Smooth muscle cell (in vitro differentiated cells): Measurements from ENCODE around the gene MBNL2. TPM values are rescaled to one million over a fixed set of nuclear protein-coding genes. Genes with fewer than 3 reads are reported as not detected.

Source experiments
- DNase-seq: peaks from one replicate; lab custom pipeline; 2025; ENCODE audit not compliant: unreplicated experiment; lab: John Stamatoyannopoulos, UW
- H2AFZ ChIP-seq: fragments of 200-600 bp; sonication (generic); 2 replicates; pipeline ENCODE4 v1.6.0; 2016; ENCODE audit warnings: antibody characterized with exemption, low read depth, mild to moderate bottlenecking
- H3F3A ChIP-seq: fragments of 200-600 bp; sonication (generic); 2 replicates; pipeline ENCODE4 v1.6.0; 2017; ENCODE audit warnings: antibody characterized with exemption, low read depth
- H3K27ac ChIP-seq: fragments of 200-600 bp; sonication (generic); 2 replicates; pipeline ENCODE4 v1.5.1; 2016; ENCODE audit warnings: low read depth, mild to moderate bottlenecking
- H3K27me3 ChIP-seq: fragments of 200-600 bp; sonication (generic); 2 replicates; pipeline ENCODE4 v1.6.1; 2016; ENCODE audit warnings: low read depth, mild to moderate bottlenecking
- H3K36me3 ChIP-seq: fragments of 200-600 bp; sonication (generic); 2 replicates; pipeline ENCODE4 v1.5.1; 2016; ENCODE audit warnings: low read depth
- H3K4me1 ChIP-seq: fragments of 200-600 bp; sonication (generic); 2 replicates; pipeline ENCODE4 v1.5.1; 2016; ENCODE audit warnings: low read depth
- H3K4me2 ChIP-seq: fragments of 200-600 bp; sonication (generic); 2 replicates; pipeline ENCODE4 v1.6.0; 2016; ENCODE audit warnings: mild to moderate bottlenecking
- H3K4me3 ChIP-seq: fragments of 200-600 bp; sonication (generic); 2 replicates; pipeline ENCODE4 v1.5.1; 2016; ENCODE audit warnings: mild to moderate bottlenecking
- H3K79me2 ChIP-seq: fragments of 200-600 bp; sonication (generic); 2 replicates; pipeline ENCODE4 v1.6.0; 2016; ENCODE audit warnings: low read depth, mild to moderate bottlenecking
- H3K9ac ChIP-seq: fragments of 200-600 bp; sonication (generic); 2 replicates; pipeline ENCODE4 v1.6.0; 2016; ENCODE audit warnings: low read depth
- H3K9me3 ChIP-seq: fragments of 200-600 bp; sonication (generic); replicated peaks from 2 replicates; pipeline ENCODE4 v1.5.1; 2016; ENCODE audit warnings: low read depth
- H4K20me1 ChIP-seq: fragments of 200-600 bp; sonication (generic); 2 replicates; pipeline ENCODE4 v1.6.0; 2016; ENCODE audit warnings: low read depth
- CTCF ChIP-seq: fragments of 200-600 bp; sonication (generic); IDR thresholded peaks from 2 replicates; pipeline ENCODE4 v1.5.1; 2017; ENCODE audit warnings: borderline replicate concordance, mild to moderate bottlenecking, antibody characterized with exemption; ENCODE audit not compliant: insufficient read depth, poor library complexity, severe bottlenecking
- WGBS: methylation state at CpG from one replicate; pipeline ENCODE4 v1.1.7; 2016; ENCODE audit warnings: low lambda C conversion rate; 5-methylcytosine and 5-hydroxymethylcytosine counted together
- polyA plus RNA-seq: library from polyadenylated mRNA; unstranded; fragments of >200 nt; fragmentation: Nextera tagmentation; extraction: Ambion mirVana; gene quantifications from 2 replicates; pipeline ENCODE4 v1.2.1, GENCODE V29; 2016
- total RNA-seq: library from RNA; depleted of rRNA; stranded (reverse); fragments of >200 nt; gene quantifications from 2 replicates; pipeline ENCODE4 v1.2.3, GENCODE V29; 2014

The MBNL2 gene
- total and polyA plus RNA-seq, 2 experiments from 2014 or later, result 33.7 to 120 TPM

GRCh38 chr13:97267418-97268059, 45.4 kb downstream of the MBNL2 start:
- H3K9ac ChIP-seq, result no peak overlapping the region

GRCh38 chr13:97268772-97269171, 46.6 kb downstream of the MBNL2 start:
- WGBS, result 61% methylated on average over 6 of the region's 6 CpGs
- H3K79me2 ChIP-seq, result peaks cover 90% of the 10 kb centered on the region

More at GRCh38 chr13:97267418-97268059, 45.4 kb downstream of the MBNL2 start:
- Histone ChIP-seq H3K79me2 (peaks cover 90% of the 10 kb centered on the region), H3K4me1 (peaks cover 23% of the 10 kb centered on the region), H3K36me3 (no peaks in the 10 kb centered on the region), H3K27ac (peak overlapping the region; percentile 83), H3K9me3 (no peaks in the 10 kb centered on the region), H3K4me3 (no peak overlapping the region), H2AFZ (no peak overlapping the region), H3K27me3 (no peaks in the 10 kb centered on the region), H3K4me2 (peak overlapping the region; percentile 71), H3F3A (peaks cover 23% of the 10 kb centered on the region), H4K20me1 (peaks cover 45% of the 10 kb centered on the region)
- no peak for DNase-seq
- TF ChIP-seq CTCF, result no peak
- WGBS, result 59% methylated on average over 11 of the region's 11 CpGs

GRCh38 chr13:97269603-97270002, 47.5 kb downstream of the MBNL2 start:
- no peak for TF ChIP-seq CTCF
- H3K4me1 ChIP-seq, result peaks cover 27% of the 10 kb centered on the region

More at GRCh38 chr13:97268772-97269171, 46.6 kb downstream of the MBNL2 start:
- Histone ChIP-seq H4K20me1 (peaks cover 57% of the 10 kb centered on the region), H3K36me3 (no peaks in the 10 kb centered on the region), H2AFZ (no peak overlapping the region), H3K4me1 (peaks cover 24% of the 10 kb centered on the region), H3K4me2 (no peak overlapping the region), H3K27ac (peak overlapping the region; percentile 83), H3K9ac (no peak overlapping the region), H3F3A (peaks cover 23% of the 10 kb centered on the region), H3K9me3 (no peaks in the 10 kb centered on the region), H3K4me3 (no peak overlapping the region), H3K27me3 (no peaks in the 10 kb centered on the region)
- no peak for TF ChIP-seq CTCF
- no peak for DNase-seq

GRCh38 chr13:97272526-97272925, 50.4 kb downstream of the MBNL2 start:
- DNase-seq, result no peak
- peaks cover 11% of the 10 kb centered on the region for H3K4me1 ChIP-seq
- peak overlapping the region; percentile 33 for H3K9ac ChIP-seq
- H3K27me3 ChIP-seq, result no peaks in the 10 kb centered on the region
- no peak overlapping the region for H2AFZ ChIP-seq
- no peaks in the 10 kb centered on the region for H3K9me3 ChIP-seq
- no peak overlapping the region for H3K4me3 ChIP-seq
- H3K4me2 ChIP-seq, result peak overlapping the region; percentile 49
- peaks cover 63% of the 10 kb centered on the region for H4K20me1 ChIP-seq
- 63% methylated on average over 1 of the region's 1 CpG for WGBS
- no peaks in the 10 kb centered on the region for H3K36me3 ChIP-seq
- H3K27ac ChIP-seq, result peak overlapping the region; percentile 98
- H3F3A ChIP-seq, result peaks cover 25% of the 10 kb centered on the region
- H3K79me2 ChIP-seq, result peaks cover 83% of the 10 kb centered on the region
- no peak for TF ChIP-seq CTCF

More at GRCh38 chr13:97269603-97270002, 47.5 kb downstream of the MBNL2 start:
- H4K20me1 ChIP-seq, result peaks cover 60% of the 10 kb centered on the region
- no peaks in the 10 kb centered on the region for H3K9me3 ChIP-seq
- no peak overlapping the region for H3K27ac ChIP-seq
- no peaks in the 10 kb centered on the region for H3K27me3 ChIP-seq
- H3K4me2 ChIP-seq, result no peak overlapping the region
- peaks cover 30% of the 10 kb centered on the region for H3F3A ChIP-seq
- H3K4me3 ChIP-seq, result no peak overlapping the region
- H3K36me3 ChIP-seq, result no peaks in the 10 kb centered on the region
- DNase-seq, result no peak
- no peak overlapping the region for H2AFZ ChIP-seq
- 94% methylated on average over 3 of the region's 3 CpGs for WGBS
- peaks cover 85% of the 10 kb centered on the region for H3K79me2 ChIP-seq
- no peak overlapping the region for H3K9ac ChIP-seq
